ENCODE results near the gene SLC4A1AP. TPM values are rescaled to one million over a fixed set of nuclear protein-coding genes. Genes with fewer than 3 reads are reported as not detected.
"Not testable (repeated sequence)": the region's sequence is repeated elsewhere in the genome, so short reads cannot be mapped to it uniquely, and the experiment has no call there.

SLC4A1AP gene
- total and polyA plus RNA-seq, 10 of the 15 experiments (the other 5 are each of a cell fraction or from before 2014, with no cell fraction given) = 6.5 to 30.1 (median 21.5) TPM

DNA sequence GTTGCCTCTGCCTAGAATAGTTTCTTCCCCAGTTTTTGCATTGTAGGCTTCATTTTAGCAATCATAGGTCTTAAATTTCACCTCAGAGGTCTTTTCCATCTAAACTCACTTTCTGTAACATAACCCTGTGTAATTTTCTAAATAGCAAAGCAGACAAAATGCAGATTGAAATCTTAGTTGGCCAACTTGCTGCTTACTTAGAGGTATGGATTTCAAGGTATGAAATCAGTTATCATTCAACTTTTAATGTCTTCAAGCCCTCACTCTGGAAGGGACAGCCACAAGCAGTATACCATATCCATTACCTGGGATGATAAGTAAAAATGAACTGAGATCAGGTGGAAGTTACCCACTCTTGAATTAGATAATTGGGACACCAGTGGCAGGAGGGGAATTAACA lies 38.7 kb upstream of the SLC4A1AP start:
- Histone ChIP-seq H2AFZ (ENCODE audit: control insufficient read depth, low read depth, low read length) (no peak overlapping the region), H3K36me3 (ENCODE audit: control insufficient read depth in 2 of 2, insufficient read depth in 2 of 2, low read length in 1 of 2) (peaks cover 3 to 20% of the 10 kb centered on the region in 2 experiments; a peak in 3 of 4 replicates), H3K9me3 (replicated peaks; ENCODE audit: control insufficient read depth, insufficient read depth, low read length) (no peaks in the 10 kb centered on the region), H3K4me1 (ENCODE audit: control insufficient read depth, insufficient read depth, low read length) (peaks cover 6% of the 10 kb centered on the region), H3K27me3 (replicated peaks in 1 of 2; ENCODE audit: control insufficient read depth in 2 of 2, insufficient read depth in 2 of 2, low read length in 1 of 2) (no peaks in the 10 kb centered on the region), H3K9ac (ENCODE audit: control insufficient read depth, insufficient read depth, low read length) (no peak overlapping the region), H3K4me2 (ENCODE audit: control insufficient read depth, insufficient read depth) (no peak overlapping the region), H3K27ac (ENCODE audit: control insufficient read depth, insufficient read depth) (no peak overlapping the region), H3K4me3 (no peak overlapping the region), H4K20me1 (ENCODE audit: control insufficient read depth, insufficient read depth) (no peaks in the 10 kb centered on the region), H3K79me2 (ENCODE audit: control insufficient read depth, insufficient read depth, low read length) (peaks cover 10% of the 10 kb centered on the region)
- BruUV-seq (replicated peaks) = no TSS peak
- RAD21 ChIA-PET (ENCODE audit: unreplicated experiment) = no interaction called here
- intact Hi-C loops (cut with micrococcal nuclease; ENCODE audit: unreplicated experiment) (loop anchor here (5.0 kb wide), 1 partner anchor 43 kb away; the partner anchor contains the start of gene ZNF512), in situ Hi-C loops (cut with MboI) (no loop called here)
- FAIRE-seq (no peak), DNase-seq (ENCODE audit: low read depth, low spot score) (no peak), ATAC-seq (no peak)
- CTCF ChIA-PET = no interaction called here
- SMC1A ChIA-PET (ENCODE audit: uncharacterized antibody, unreplicated experiment) = interaction anchor here (0.9 kb wide), 1 partner anchor 105 kb away, joined by 3 read pairs; no protein-coding TSS in a partner anchor
- no peak for TF ChIP-seq USF2 (IDR thresholded peaks at IDR 0.05; ENCODE audit: borderline replicate concordance, low read depth, low read length)
- POLR2A ChIA-PET = interaction anchor here (0.6 kb wide), 1 partner anchor 1063 kb away, joined by 7 read pairs; no protein-coding TSS in a partner anchor

DNA sequence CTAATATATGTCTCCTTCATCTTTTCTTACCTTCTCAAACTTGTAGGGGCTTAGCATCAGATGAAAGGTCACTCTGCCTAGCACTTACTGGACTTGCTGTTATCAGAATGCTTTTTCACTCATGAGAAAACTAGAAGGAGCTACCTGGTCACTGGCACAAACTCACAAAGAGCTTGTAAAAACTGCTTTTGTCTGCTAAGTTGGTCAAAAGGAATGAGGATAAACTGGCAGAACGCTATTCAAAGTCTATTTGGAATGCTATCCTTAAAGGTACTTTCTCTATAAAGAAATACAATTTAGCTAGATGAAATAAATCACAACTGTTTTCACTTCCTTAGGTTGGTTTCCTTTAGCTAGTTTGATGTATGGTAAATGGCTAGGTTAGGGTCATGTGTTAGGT lies 37.4 kb upstream of the SLC4A1AP start:
- H3K9me3 ChIP-seq (replicated peaks; ENCODE audit: control insufficient read depth, insufficient read depth, low read length); H3K4me2 ChIP-seq (ENCODE audit: control insufficient read depth, insufficient read depth); FAIRE-seq; H3K9ac ChIP-seq (ENCODE audit: control insufficient read depth, insufficient read depth, low read length); H3K4me3 ChIP-seq; POLR2A ChIA-PET; ATAC-seq; H3K27ac ChIP-seq (ENCODE audit: control insufficient read depth, insufficient read depth); H3K4me1 ChIP-seq (ENCODE audit: control insufficient read depth, insufficient read depth, low read length); RAD21 ChIA-PET (ENCODE audit: unreplicated experiment); H3K79me2 ChIP-seq (ENCODE audit: control insufficient read depth, insufficient read depth, low read length); H2AFZ ChIP-seq (ENCODE audit: control insufficient read depth, low read depth, low read length); SMC1A ChIA-PET (ENCODE audit: uncharacterized antibody, unreplicated experiment); H3K27me3 ChIP-seq (replicated peaks in 1 of 2; ENCODE audit: control insufficient read depth in 2 of 2, insufficient read depth in 2 of 2, low read length in 1 of 2); BruUV-seq (replicated peaks); DNase-seq (ENCODE audit: low read depth, low spot score); in situ Hi-C loops (cut with MboI); H4K20me1 ChIP-seq (ENCODE audit: control insufficient read depth, insufficient read depth): not testable (repeated sequence)
- H3K36me3 ChIP-seq (ENCODE audit: control insufficient read depth in 2 of 2, insufficient read depth in 2 of 2, low read length in 1 of 2) = peaks cover under 1 to 16% of the 10 kb centered on the region in 2 experiments
- CTCF ChIA-PET = interaction anchor here (4.3 kb wide), 1 partner anchor 57 kb away, joined by 34 read pairs; no protein-coding TSS in a partner anchor
- intact Hi-C loops (cut with micrococcal nuclease; ENCODE audit: unreplicated experiment) = loop anchor here (5.0 kb wide), 1 partner anchor 44 kb away; the partner anchor contains the start of gene ZNF512
- WGBS (ENCODE audit: insufficient coverage, insufficient replicate concordance, low lambda C conversion rate, missing lambda C conversion rate) = 100% methylated on average over 1 of the region's 1 CpG

DNA sequence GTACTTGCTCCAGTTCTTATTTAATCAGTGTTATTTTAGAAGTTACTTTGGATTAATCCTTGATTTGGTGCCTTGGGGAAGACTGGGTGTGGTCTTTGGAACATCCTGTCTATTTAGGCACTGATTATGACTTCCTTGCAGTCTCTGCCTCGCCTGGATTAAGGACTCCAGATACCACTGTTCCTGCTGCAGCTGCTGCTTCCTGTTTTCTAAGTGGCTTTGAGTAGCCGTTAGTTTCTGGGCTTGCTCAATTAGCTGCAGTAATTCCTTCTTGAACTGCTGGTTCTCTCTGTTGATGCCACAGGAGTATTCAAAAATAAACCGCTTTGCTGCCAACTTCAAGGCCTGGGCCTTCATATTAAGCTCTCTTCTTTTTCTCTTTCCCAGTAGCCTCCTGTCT lies 36.8 kb upstream of the SLC4A1AP start:
- DNase-seq (ENCODE audit: low read depth, low spot score); in situ Hi-C loops (cut with MboI); H3K4me3 ChIP-seq; BruUV-seq (replicated peaks); H3K79me2 ChIP-seq (ENCODE audit: control insufficient read depth, insufficient read depth, low read length); H2AFZ ChIP-seq (ENCODE audit: control insufficient read depth, low read depth, low read length); H3K4me1 ChIP-seq (ENCODE audit: control insufficient read depth, insufficient read depth, low read length); ATAC-seq; H3K9me3 ChIP-seq (replicated peaks; ENCODE audit: control insufficient read depth, insufficient read depth, low read length); H3K4me2 ChIP-seq (ENCODE audit: control insufficient read depth, insufficient read depth); H3K27ac ChIP-seq (ENCODE audit: control insufficient read depth, insufficient read depth); H3K9ac ChIP-seq (ENCODE audit: control insufficient read depth, insufficient read depth, low read length); H3K27me3 ChIP-seq (replicated peaks in 1 of 2; ENCODE audit: control insufficient read depth in 2 of 2, insufficient read depth in 2 of 2, low read length in 1 of 2); H4K20me1 ChIP-seq (ENCODE audit: control insufficient read depth, insufficient read depth); RAD21 ChIA-PET (ENCODE audit: unreplicated experiment): not testable (repeated sequence)
- 42% methylated on average over 3 of the region's 3 CpGs for WGBS (ENCODE audit: insufficient coverage, insufficient replicate concordance, low lambda C conversion rate, missing lambda C conversion rate)
- FAIRE-seq = peak; percentile 84
- ChIA-PET CTCF (interaction anchor here (4.3 kb wide), 1 partner anchor 56 kb away, joined by 34 read pairs; no protein-coding TSS in a partner anchor), POLR2A (interaction anchor here (0.6 to 1.0 kb wide), 2 partner anchors 198 to 273 kb away, joined by 4 to 5 read pairs; partner anchors contain the start of gene NRBP1), SMC1A (ENCODE audit: uncharacterized antibody, unreplicated experiment) (interaction anchor here (1.1 to 1.2 kb wide), 3 partner anchors 13 to 197 kb away, joined by 3 read pairs; no protein-coding TSS in a partner anchor)
- intact Hi-C loops (cut with micrococcal nuclease; ENCODE audit: unreplicated experiment) = loop anchor here (5.0 kb wide), 1 partner anchor 45 kb away; the partner anchor contains the start of gene ZNF512
- peaks cover 0 to 20% of the 10 kb centered on the region in 2 experiments; a peak in 3 of 4 replicates for H3K36me3 ChIP-seq (ENCODE audit: control insufficient read depth in 2 of 2, insufficient read depth in 2 of 2, low read length in 1 of 2)
